Astrocyte (in vitro differentiated cells and primary cell): ENCODE measurements around the gene PTPRT. TPM values are rescaled to one million over a fixed set of nuclear protein-coding genes. Genes with fewer than 3 reads are reported as not detected.

ENCODE experiments used
- DNase-seq: peaks from one replicate; pipeline ENCODE4 v3.0.0-alpha.2; 2010; ENCODE audit warnings: low read depth
- FAIRE-seq: peaks from 2 replicates; lab custom pipeline; 2011; peaks lifted over from hg19 to GRCh38; lab: Jason Lieb, UNC
- H2AFZ ChIP-seq: 2 replicates; pipeline ENCODE4 v1.6.0; 2012; ENCODE audit warnings: low read depth, low read length, inconsistent platforms
- H3K27ac ChIP-seq: 2 replicates; pipeline ENCODE4 v1.5.1; 2011; ENCODE audit warnings: low read depth, low read length, inconsistent platforms
- H3K27me3 ChIP-seq: 2 replicates; pipeline ENCODE4 v1.6.0; 2011; ENCODE audit warnings: low read length, inconsistent platforms; ENCODE audit not compliant: insufficient read depth
- H3K36me3 ChIP-seq: 2 replicates; pipeline ENCODE4 v1.5.1; 2011; ENCODE audit warnings: low read length, inconsistent platforms; ENCODE audit not compliant: insufficient read depth
- H3K4me1 ChIP-seq: 2 replicates; pipeline ENCODE4 v1.5.1; 2011; ENCODE audit warnings: low read length, inconsistent platforms; ENCODE audit not compliant: insufficient read depth
- H3K4me2 ChIP-seq: 2 replicates; pipeline ENCODE4 v1.6.0; 2012; ENCODE audit warnings: low read length, inconsistent platforms
- H3K4me3 ChIP-seq: 2 replicates; pipeline ENCODE4 v1.5.1; 2011; ENCODE audit warnings: low read depth, mild to moderate bottlenecking, low read length, inconsistent platforms; ENCODE audit not compliant: insufficient read depth
- H3K79me2 ChIP-seq: 2 replicates; pipeline ENCODE4 v1.6.0; 2012; ENCODE audit warnings: mild to moderate bottlenecking, low read length, inconsistent platforms; ENCODE audit not compliant: insufficient read depth
- H3K9ac ChIP-seq: 2 replicates; pipeline ENCODE4 v1.6.0; 2012; ENCODE audit warnings: mild to moderate bottlenecking, low read length, inconsistent platforms
- H3K9me3 ChIP-seq: 2 replicates; pipeline ENCODE4 v1.5.1; 2012; ENCODE audit warnings: low read depth, mild to moderate bottlenecking, low read length, inconsistent platforms; ENCODE audit not compliant: insufficient read depth
- H4K20me1 ChIP-seq: 2 replicates; pipeline ENCODE4 v1.6.0; 2012; ENCODE audit warnings: low read length, inconsistent platforms; ENCODE audit not compliant: insufficient read depth
- H3K27ac Mint-ChIP-seq: one replicate; pipeline ENCODE4 v1.8.0; 2021; ENCODE audit warnings: mild to moderate bottlenecking, mixed read lengths; ENCODE audit not compliant: unreplicated experiment
- H3K27me3 Mint-ChIP-seq: one replicate; pipeline ENCODE4 v1.8.0; 2021; ENCODE audit warnings: low read depth, mixed read lengths; ENCODE audit not compliant: unreplicated experiment
- H3K36me3 Mint-ChIP-seq: one replicate; pipeline ENCODE4 v1.8.0; 2021; ENCODE audit warnings: low read depth, mixed read lengths; ENCODE audit not compliant: unreplicated experiment
- H3K4me1 Mint-ChIP-seq: one replicate; pipeline ENCODE4 v1.8.0; 2021; ENCODE audit warnings: low read depth, mixed read lengths; ENCODE audit not compliant: unreplicated experiment
- H3K4me3 Mint-ChIP-seq: one replicate; pipeline ENCODE4 v1.8.0; 2021; ENCODE audit warnings: mild to moderate bottlenecking, moderate library complexity, mixed read lengths; ENCODE audit not compliant: unreplicated experiment
- H3K9me3 Mint-ChIP-seq: one replicate; pipeline ENCODE4 v1.8.0; 2021; ENCODE audit warnings: mild to moderate bottlenecking, mixed read lengths; ENCODE audit not compliant: unreplicated experiment
- EZH2 ChIP-seq: IDR thresholded peaks from 2 replicates; pipeline ENCODE4 v1.6.1; 2012; ENCODE audit warnings: mild to moderate bottlenecking, low read length, inconsistent platforms; ENCODE audit not compliant: insufficient read depth
- total RNA-seq: library from RNA; stranded (reverse); gene quantifications from 2 replicates; pipeline ENCODE4 v1.2.1, GENCODE V29; 2021
- TF ChIP-seq, protein P1 (sequence below): IDR thresholded peaks from 2 replicates; pipeline ENCODE4 v1.5.1; 2011; ENCODE audit warnings: low read depth, mild to moderate bottlenecking, inconsistent platforms, low read length, moderate library complexity; ENCODE audit not compliant: insufficient read depth

The PTPRT gene
- total RNA-seq, 1 donor from 2014 or later: 0.25 TPM

- Histone ChIP-seq H3K79me2 (no peaks in the 10 kb centered on the region), H3K9me3 (peaks cover 8% of the 10 kb centered on the region), H3K4me1 (no peaks in the 10 kb centered on the region), H3K4me3 (no peak overlapping the region), H3K27ac (no peak overlapping the region), H4K20me1 (no peaks in the 10 kb centered on the region), H3K9ac (no peak overlapping the region), H3K4me2 (no peak overlapping the region), H3K27me3 (no peaks in the 10 kb centered on the region), H2AFZ (no peak overlapping the region), H3K36me3 (no peaks in the 10 kb centered on the region)
- DNase-seq (no peak), FAIRE-seq (no peak)
- no peak for TF ChIP-seq EZH2
- TF ChIP-seq, protein P1, sequence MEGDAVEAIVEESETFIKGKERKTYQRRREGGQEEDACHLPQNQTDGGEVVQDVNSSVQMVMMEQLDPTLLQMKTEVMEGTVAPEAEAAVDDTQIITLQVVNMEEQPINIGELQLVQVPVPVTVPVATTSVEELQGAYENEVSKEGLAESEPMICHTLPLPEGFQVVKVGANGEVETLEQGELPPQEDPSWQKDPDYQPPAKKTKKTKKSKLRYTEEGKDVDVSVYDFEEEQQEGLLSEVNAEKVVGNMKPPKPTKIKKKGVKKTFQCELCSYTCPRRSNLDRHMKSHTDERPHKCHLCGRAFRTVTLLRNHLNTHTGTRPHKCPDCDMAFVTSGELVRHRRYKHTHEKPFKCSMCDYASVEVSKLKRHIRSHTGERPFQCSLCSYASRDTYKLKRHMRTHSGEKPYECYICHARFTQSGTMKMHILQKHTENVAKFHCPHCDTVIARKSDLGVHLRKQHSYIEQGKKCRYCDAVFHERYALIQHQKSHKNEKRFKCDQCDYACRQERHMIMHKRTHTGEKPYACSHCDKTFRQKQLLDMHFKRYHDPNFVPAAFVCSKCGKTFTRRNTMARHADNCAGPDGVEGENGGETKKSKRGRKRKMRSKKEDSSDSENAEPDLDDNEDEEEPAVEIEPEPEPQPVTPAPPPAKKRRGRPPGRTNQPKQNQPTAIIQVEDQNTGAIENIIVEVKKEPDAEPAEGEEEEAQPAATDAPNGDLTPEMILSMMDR: no peak
- Mint-ChIP-seq H3K4me1 (no peaks in the 10 kb centered on the region), H3K27ac (no peak overlapping the region), H3K27me3 (no peaks in the 10 kb centered on the region), H3K9me3 (peaks cover 13% of the 10 kb centered on the region), H3K36me3 (no peaks in the 10 kb centered on the region), H3K4me3 (no peak overlapping the region)
Observed at GRCh38 chr20:43068482-43068881, 121.2 kb downstream of the PTPRT start.

DNA sequence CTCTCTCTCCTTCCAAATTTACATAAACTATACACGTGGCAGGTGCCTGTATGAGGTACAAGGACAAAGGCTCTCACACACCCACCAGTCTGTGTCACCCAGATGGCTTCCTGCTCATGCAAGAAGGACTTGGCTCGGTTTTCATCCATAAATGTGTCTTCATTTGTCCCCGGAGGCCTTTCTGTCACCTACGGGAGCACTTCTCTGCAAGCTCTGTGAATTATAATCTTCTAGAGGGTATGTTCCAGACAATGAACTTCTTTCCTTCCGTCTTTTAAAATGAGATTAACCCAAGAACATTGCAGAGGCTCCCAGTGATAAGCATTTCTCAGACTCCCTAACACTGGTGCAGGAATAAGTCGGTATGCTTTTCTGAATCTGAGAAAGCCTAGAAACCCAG is 123.6 kb downstream of the PTPRT start:
- peaks cover 8% of the 10 kb centered on the region for H3K9me3 ChIP-seq
- H3K9ac ChIP-seq: no peak overlapping the region
- Mint-ChIP-seq H3K27me3 (no peaks in the 10 kb centered on the region), H3K4me3 (no peak overlapping the region), H3K4me1 (no peaks in the 10 kb centered on the region), H3K36me3 (no peaks in the 10 kb centered on the region), H3K9me3 (peaks cover 19% of the 10 kb centered on the region), H3K27ac (no peak overlapping the region)
- TF ChIP-seq, protein P1: no peak
- no peak for TF ChIP-seq EZH2
- no peak overlapping the region for H3K27ac ChIP-seq
- no peaks in the 10 kb centered on the region for H4K20me1 ChIP-seq
- no peaks in the 10 kb centered on the region for H3K36me3 ChIP-seq
- FAIRE-seq (no peak), DNase-seq (no peak)
- H3K27me3 ChIP-seq: no peaks in the 10 kb centered on the region
- H3K4me2 ChIP-seq: no peak overlapping the region
- no peaks in the 10 kb centered on the region for H3K79me2 ChIP-seq
- H2AFZ ChIP-seq: no peak overlapping the region
- H3K4me3 ChIP-seq: no peak overlapping the region
- no peaks in the 10 kb centered on the region for H3K4me1 ChIP-seq

GRCh38 chr20:43065299-43065698 is 124.4 kb downstream of the PTPRT start:
- no peak overlapping the region for H3K4me3 ChIP-seq
- no peaks in the 10 kb centered on the region for H3K4me1 ChIP-seq
- no peak for TF ChIP-seq EZH2
- TF ChIP-seq, protein P1: no peak
- H3K9me3 ChIP-seq: peaks cover 8% of the 10 kb centered on the region
- Mint-ChIP-seq H3K27me3 (no peaks in the 10 kb centered on the region), H3K9me3 (peaks cover 16% of the 10 kb centered on the region), H3K4me1 (no peaks in the 10 kb centered on the region), H3K4me3 (no peak overlapping the region), H3K27ac (no peak overlapping the region), H3K36me3 (no peaks in the 10 kb centered on the region)
- FAIRE-seq (no peak), DNase-seq (no peak)
- H2AFZ ChIP-seq: no peak overlapping the region
- H3K9ac ChIP-seq: no peak overlapping the region
- no peaks in the 10 kb centered on the region for H3K36me3 ChIP-seq
- no peaks in the 10 kb centered on the region for H3K79me2 ChIP-seq
- no peak overlapping the region for H3K4me2 ChIP-seq
- H3K27ac ChIP-seq: no peak overlapping the region
- no peaks in the 10 kb centered on the region for H4K20me1 ChIP-seq
- no peaks in the 10 kb centered on the region for H3K27me3 ChIP-seq
